Gastroesophageal sphincter (tissue), 4 donors: Measurements from ENCODE around the gene SLC40A1. TPM values are rescaled to one million over a fixed set of nuclear protein-coding genes. Genes with fewer than 3 reads are reported as not detected.

Source experiments
- ATAC-seq: fragments of 150-250 bp; one replicate; pipeline ENCODE4 v1.9.1; 2016; ENCODE audit warnings: mild to moderate bottlenecking, moderate library complexity
- H3K27ac ChIP-seq, 4 donors: fragments of 200-600 bp; sonication (generic) in 3 of 4; 1 replicate in 3 of 4; 2 replicates in 1 of 4; pipeline ENCODE4 v1.5.1; 2016 to 2019
- H3K27me3 ChIP-seq: fragments of 200-600 bp; sonication (generic); one replicate; pipeline ENCODE4 v1.5.1; 2019
- H3K36me3 ChIP-seq, 2 donors: fragments of 200-600 bp; sonication (generic); one replicate each; pipeline ENCODE4 v1.5.1; 2019; ENCODE audit warnings: control low read depth in 1 of 2
- H3K4me1 ChIP-seq, 3 donors: fragments of 200-600 bp; sonication (generic); 1 replicate in 2 of 3; 2 replicates in 1 of 3; pipeline ENCODE4 v1.5.1; 2016 to 2019; ENCODE audit warnings: control low read depth in 2 of 3
- H3K4me3 ChIP-seq, 2 donors: fragments of 200-600 bp; sonication (generic); one replicate each; pipeline ENCODE4 v1.5.1; 2019; ENCODE audit warnings: mild to moderate bottlenecking in 1 of 2, moderate library complexity in 1 of 2
- H3K9me3 ChIP-seq, 3 donors: fragments of 200-600 bp; sonication (generic); one replicate each; pipeline ENCODE4 v1.5.1; 2017 to 2019; ENCODE audit warnings: control low read depth in 2 of 3
- EP300 ChIP-seq: sonication (generic); formaldehyde crosslinking; IDR thresholded peaks from one replicate; pipeline ENCODE4 v1.6.1; 2017; ENCODE audit warnings: antibody characterized with exemption, mild to moderate bottlenecking
- POLR2A ChIP-seq, 2 donors: fragments of 450-650 bp; IDR thresholded peaks; one replicate each; pipeline ENCODE4 v1.6.1; 2017; ENCODE audit warnings: antibody characterized with exemption in 2 of 2, mild to moderate bottlenecking in 2 of 2, moderate library complexity in 1 of 2
- POLR2AphosphoS5 ChIP-seq: sonication (generic); formaldehyde crosslinking; IDR thresholded peaks from one replicate; pipeline ENCODE4 v1.6.1; 2017; ENCODE audit warnings: antibody characterized with exemption
- WGBS, 2 donors: methylation state at CpG; one replicate each; pipeline ENCODE4 v1.1.5; 2018; ENCODE audit warnings: low coverage in 1 of 2; 5-methylcytosine and 5-hydroxymethylcytosine counted together
- total RNA-seq, 4 donors: library from RNA; depleted of rRNA; stranded (reverse); fragments of >200 nt; gene quantifications; one replicate each; pipeline ENCODE4 v1.1.0, GENCODE V29; 2016
- TF ChIP-seq, protein P1 (sequence below), 4 experiments: fragments of 200-600 bp in 2 of 4; fragments of 450-650 bp in 2 of 4; sonication (generic) in 1 of 4; IDR thresholded peaks; one replicate each; pipeline ENCODE4 v1.5.1; 2017 to 2019; ENCODE audit warnings: antibody characterized with exemption in 4 of 4, mild to moderate bottlenecking in 2 of 4, moderate library complexity in 2 of 4

The SLC40A1 gene
- total RNA-seq, result 10 to 100 TPM; 32.1 to 96.3 (median 57.2) TPM

DNA sequence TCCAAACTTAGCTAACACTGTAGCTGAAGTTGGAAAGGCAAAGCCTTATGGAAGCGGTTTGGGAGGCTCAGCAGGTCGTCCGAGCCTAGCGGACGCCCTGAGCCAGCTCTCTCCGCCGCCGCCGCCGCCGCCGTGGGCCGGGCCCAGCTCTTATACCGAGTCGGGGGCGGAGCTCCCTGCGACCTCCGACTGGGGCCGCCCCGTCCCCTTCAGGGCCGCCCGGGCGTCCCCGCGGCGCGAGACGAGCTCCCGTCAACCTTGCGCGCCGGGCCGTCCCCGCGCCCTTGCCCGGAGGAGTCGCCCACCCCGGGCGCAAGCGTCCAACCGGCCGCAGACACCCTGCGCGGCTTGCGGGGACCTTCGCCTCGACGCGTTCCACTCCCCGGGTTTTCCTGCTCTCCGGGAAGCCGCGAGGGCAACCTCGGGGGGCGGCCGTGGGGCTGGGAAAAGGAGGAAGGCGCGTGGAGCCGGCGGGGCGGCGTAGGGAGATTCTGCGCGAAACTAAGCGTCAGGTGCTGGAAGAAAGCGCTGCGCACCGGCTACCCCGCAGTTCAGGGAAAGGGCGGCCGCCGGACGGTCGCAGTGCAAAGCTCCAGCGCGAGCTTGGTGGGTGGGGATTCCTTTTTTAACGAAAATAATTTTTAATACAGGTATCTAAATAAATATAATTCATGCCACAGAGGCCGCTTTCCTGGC lies at the start of gene SLC40A1:
Gene SLC40A1 (minus strand): TSS at position 129 of the 696 bp plus-strand sequence. CDS start 326 bp downstream, outside the sequence.
- peak; percentile 98 for ATAC-seq
- Histone ChIP-seq H3K36me3 (no peaks in the 10 kb centered on the region), H3K4me3 (peak within 1 kb of the TSS; percentile 66 to 89), H3K4me1 (peaks cover 2 to 56% (median 17%) of the 10 kb centered on the region in 3 donors), H3K27me3 (no peaks in the 10 kb centered on the region), H3K9me3 (no peaks in the 10 kb centered on the region), H3K27ac (peak within 1 kb of the TSS; percentile 68 to 92 (median 89))
- TF ChIP-seq EP300 (no peak), POLR2AphosphoS5 (peak; percentile 88), POLR2A (IDR thresholded peaks at IDR 0.05) (peak; percentile 93 to 95)
- TF ChIP-seq, protein P1, sequence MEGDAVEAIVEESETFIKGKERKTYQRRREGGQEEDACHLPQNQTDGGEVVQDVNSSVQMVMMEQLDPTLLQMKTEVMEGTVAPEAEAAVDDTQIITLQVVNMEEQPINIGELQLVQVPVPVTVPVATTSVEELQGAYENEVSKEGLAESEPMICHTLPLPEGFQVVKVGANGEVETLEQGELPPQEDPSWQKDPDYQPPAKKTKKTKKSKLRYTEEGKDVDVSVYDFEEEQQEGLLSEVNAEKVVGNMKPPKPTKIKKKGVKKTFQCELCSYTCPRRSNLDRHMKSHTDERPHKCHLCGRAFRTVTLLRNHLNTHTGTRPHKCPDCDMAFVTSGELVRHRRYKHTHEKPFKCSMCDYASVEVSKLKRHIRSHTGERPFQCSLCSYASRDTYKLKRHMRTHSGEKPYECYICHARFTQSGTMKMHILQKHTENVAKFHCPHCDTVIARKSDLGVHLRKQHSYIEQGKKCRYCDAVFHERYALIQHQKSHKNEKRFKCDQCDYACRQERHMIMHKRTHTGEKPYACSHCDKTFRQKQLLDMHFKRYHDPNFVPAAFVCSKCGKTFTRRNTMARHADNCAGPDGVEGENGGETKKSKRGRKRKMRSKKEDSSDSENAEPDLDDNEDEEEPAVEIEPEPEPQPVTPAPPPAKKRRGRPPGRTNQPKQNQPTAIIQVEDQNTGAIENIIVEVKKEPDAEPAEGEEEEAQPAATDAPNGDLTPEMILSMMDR (IDR thresholded peaks at IDR 0.05), result peak in 2 of 4 experiments; percentile 3 to 9
- WGBS, 2 donors, result 1% methylated on average over 16 of the region's 78 CpGs; no CpG with 5 or more reads in 1 of the 2 donors

DNA sequence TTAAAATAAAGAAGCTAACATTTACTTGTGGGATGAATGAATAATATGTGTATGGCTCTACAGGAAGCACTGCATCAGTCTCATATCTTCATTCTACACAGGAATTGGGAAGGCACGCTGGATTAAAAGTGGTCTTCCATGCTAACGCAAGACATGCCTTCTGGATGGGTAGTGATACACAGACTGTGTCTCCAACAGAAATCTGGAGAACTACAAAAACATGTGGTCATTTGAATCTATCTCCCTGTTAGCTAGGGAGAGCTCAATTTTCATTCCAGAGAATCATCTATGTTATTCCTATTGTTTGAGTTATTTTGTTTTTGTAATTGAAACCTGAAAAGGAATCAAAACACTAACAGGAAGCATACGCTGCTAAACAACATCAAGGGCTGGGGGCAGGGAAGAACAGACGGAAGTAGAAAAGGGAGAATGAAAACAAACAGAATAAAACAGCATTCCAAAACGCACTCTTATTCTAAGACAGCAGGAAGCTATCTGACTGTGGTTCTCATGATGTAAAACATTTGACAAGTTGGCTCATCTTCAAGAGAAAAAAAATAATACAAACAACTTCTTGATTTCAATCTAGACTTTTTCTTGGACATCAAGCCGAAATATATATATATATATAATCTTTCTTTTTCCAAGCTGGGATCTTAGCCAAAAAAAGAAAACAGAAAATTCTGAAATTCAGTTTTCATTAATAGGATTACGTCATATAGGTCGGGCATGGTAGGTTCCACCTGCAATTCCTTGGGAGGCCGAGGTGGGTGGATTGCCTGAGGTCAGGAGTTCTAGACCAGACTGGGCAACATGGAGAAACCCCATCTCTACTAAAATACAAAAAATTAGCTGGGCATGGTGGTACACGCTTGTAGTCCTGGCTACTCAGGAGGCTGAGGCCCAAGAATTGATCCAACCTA lies 49.2 kb upstream of the SLC40A1 start:
- ATAC-seq, result no peak
- 51 to 60% methylated on average over 9 to 10 of the region's 10 CpGs for WGBS, 2 donors
- H3K27ac ChIP-seq, result no peak overlapping the region
- TF ChIP-seq POLR2A (IDR thresholded peaks at IDR 0.05) (no peak), POLR2AphosphoS5 (no peak), EP300 (no peak)
- TF ChIP-seq, protein P1 (IDR thresholded peaks at IDR 0.05), result no peak
- no peaks in the 10 kb centered on the region for H3K9me3 ChIP-seq
- no peaks in the 10 kb centered on the region for H3K4me1 ChIP-seq
- no peaks in the 10 kb centered on the region for H3K36me3 ChIP-seq
- no peak overlapping the region for H3K4me3 ChIP-seq
- H3K27me3 ChIP-seq, result no peaks in the 10 kb centered on the region

- TF ChIP-seq POLR2AphosphoS5 (no peak), EP300 (no peak), POLR2A (IDR thresholded peaks at IDR 0.05) (no peak)
- TF ChIP-seq, protein P1 (IDR thresholded peaks at IDR 0.05), result peak in 1 of 4 experiments; percentile 13
- H3K27ac ChIP-seq, result no peak overlapping the region
- 87 to 94% methylated on average over 6 to 8 of the region's 9 CpGs for WGBS, 2 donors
- H3K4me3 ChIP-seq, result no peak overlapping the region
- ATAC-seq, result no peak
- H3K9me3 ChIP-seq, result no peaks in the 10 kb centered on the region
- no peaks in the 10 kb centered on the region for H3K36me3 ChIP-seq
- H3K4me1 ChIP-seq, result no peaks in the 10 kb centered on the region
- H3K27me3 ChIP-seq, result no peaks in the 10 kb centered on the region
Observed at GRCh38 chr2:189628817-189629530, 48.4 kb upstream of the SLC40A1 start.

GRCh38 chr2:189627789-189628188 lies 47.2 kb upstream of the SLC40A1 start:
- no peak overlapping the region for H3K4me3 ChIP-seq
- H3K27me3 ChIP-seq, result no peaks in the 10 kb centered on the region
- H3K4me1 ChIP-seq, result no peaks in the 10 kb centered on the region
- no peak for ATAC-seq
- H3K27ac ChIP-seq, result no peak overlapping the region
- WGBS, 2 donors, result 83 to 89% methylated on average over 1 of the region's 1 CpG
- H3K36me3 ChIP-seq, result no peaks in the 10 kb centered on the region
- H3K9me3 ChIP-seq, result no peaks in the 10 kb centered on the region
- TF ChIP-seq POLR2A (IDR thresholded peaks at IDR 0.05) (no peak), POLR2AphosphoS5 (no peak), EP300 (no peak)
- TF ChIP-seq, protein P1 (IDR thresholded peaks at IDR 0.05), result no peak
